GM21528 (cell line): ENCODE measurements around the gene LRRC4C.

Experiments used
- ATAC-seq: cut with Tn5 transposase; IDR thresholded peaks from one replicate; pipeline ENCODE4 v1.9.1; 2021; ENCODE audit warnings: mild to moderate bottlenecking, moderate library complexity; ENCODE audit not compliant: unreplicated experiment, low FRiP score

LRRC4C gene

DNA sequence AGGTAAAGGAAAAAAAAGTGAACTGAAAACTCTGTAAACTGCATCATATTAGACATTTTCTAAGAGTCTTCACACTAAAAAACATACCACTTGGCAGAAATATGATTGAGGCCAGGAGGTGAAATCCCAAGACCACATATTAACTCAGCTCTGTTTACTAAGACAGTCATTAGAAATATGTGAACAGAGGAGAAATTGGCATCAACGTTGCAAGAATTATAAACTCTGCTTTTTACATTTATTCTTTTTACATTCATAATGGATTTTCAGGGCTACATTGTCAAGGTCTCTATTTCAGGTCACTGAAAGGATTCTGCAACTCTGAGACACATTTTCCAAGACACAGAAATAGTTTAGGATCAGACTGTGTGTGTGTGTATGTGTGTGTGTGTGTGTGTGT lies 1364.0 kb downstream of the LRRC4C start:
- no peak for ATAC-seq

DNA sequence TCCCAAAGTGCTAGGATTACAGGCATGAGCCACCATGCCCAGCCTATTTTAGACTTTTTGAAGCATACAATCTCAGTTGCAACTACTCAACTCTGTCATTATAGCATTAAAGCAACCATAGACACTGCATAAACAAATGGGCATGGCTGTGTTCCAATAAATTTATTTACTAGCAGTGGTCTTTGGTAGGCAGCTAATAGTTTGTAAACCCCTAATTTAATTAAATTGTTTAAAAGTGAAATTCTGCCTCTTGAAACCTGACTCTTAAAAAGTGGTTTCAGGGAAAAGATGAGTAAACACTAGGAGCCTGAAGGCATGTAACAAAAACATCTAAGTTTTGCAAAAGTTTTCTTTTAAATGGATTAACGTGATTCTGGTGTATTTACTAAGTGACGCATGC lies 1364.5 kb downstream of the LRRC4C start:
- no peak for ATAC-seq

DNA sequence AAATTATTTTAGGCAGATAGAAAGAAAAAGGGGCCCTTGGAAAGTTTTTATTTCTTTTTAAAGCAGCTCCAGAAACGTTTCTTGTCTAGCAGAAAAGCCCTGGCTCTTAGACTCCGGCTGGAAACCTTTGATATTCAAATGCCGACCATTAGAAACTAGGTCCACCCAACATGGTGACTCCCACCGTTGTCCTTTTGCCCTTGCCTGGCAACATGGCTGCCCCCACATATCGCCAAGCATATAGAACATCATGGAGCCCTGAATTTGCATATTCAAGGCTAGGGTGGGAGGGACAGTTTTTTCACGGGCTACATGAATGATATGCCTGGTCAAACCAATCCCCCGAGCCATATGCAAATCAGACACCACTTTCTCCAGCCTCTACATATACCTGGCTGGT lies 1379.0 kb downstream of the LRRC4C start:
- no peak for ATAC-seq
